GM10847 (cell line): ENCODE results near the gene CZIB.

ENCODE experiments used
- POLR2A ChIP-seq: IDR thresholded peaks from 2 replicates; pipeline ENCODE4 v1.6.1; 2011; ENCODE audit not compliant: insufficient read length; ENCODE audit errors: extremely low read depth

Gene CZIB

DNA sequence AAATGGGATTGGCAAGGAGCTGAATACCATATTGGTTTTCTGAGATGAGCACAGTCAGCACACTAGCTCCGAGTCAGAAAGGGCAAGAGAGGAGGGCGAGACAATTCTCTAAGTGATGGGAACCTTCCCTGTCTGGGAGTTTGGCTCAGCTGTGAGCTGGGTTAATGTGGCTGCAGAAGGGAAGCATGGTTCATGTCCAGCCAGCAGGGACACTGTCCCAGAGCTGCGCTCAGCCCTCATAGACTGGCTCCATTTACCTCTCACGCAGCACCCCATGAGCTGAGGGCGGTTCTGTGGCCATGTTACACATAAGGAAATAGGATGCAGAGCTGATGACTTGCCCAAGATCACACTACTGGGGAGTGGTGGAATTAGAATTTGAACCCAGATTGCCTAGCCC, 39.5 kb downstream of the CZIB start:
- TF ChIP-seq POLR2A = no peak

DNA sequence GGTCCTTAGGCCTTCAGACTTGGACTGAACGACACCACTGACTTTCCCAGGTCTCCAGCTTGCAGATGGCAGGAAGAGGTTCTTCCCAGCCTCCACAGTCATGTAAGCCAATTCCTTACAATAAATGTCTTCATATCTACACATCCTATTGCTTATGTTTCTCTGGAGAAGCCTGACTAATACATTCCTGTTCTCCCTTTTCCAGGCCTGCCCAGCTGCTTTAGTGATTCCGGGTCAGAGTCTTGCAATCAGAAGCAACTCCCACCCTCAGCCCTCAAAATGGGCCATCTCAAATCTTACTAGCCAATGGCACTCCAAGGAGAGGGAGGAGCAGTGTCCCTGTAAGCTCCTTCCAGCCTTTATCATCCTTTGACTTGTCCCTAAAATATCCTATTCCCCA, 40.2 kb downstream of the CZIB start:
- no peak for TF ChIP-seq POLR2A

DNA sequence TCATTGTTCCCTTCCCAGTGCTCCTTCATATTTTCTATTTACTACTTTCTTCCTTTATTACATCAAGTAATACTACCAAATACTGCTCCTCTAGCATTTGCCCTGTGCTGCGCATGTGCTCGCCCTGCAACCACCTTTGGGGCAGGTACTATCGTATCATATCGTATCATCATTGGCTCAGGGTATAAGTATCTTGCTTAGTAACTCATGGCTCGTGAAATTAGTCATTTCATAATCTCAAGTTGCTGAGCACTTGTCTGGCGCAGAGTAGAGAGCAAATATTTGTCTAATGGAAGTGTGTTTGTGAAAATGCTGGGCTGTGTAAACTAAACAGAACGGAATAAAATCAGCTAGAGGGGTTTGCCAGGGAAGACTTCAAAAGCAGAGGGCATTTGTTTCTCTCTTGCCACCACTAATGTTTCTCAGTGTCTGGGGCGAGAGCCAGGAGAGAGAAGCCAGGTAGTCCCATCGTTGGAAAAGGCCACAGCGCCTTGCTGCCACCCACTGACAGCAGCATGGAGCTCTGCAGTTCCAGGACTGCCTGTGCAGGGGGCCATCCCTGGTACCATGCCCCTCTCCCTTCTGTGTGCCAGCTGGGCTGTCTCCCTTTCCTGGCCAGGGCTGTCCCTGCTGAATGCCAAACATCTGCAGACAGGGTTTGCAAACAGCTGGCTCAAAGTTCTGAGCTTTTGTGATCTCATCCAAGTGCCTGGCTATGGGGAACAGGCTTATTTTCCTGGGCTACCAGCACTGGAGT, 43.8 kb downstream of the CZIB start:
- no peak for TF ChIP-seq POLR2A

DNA sequence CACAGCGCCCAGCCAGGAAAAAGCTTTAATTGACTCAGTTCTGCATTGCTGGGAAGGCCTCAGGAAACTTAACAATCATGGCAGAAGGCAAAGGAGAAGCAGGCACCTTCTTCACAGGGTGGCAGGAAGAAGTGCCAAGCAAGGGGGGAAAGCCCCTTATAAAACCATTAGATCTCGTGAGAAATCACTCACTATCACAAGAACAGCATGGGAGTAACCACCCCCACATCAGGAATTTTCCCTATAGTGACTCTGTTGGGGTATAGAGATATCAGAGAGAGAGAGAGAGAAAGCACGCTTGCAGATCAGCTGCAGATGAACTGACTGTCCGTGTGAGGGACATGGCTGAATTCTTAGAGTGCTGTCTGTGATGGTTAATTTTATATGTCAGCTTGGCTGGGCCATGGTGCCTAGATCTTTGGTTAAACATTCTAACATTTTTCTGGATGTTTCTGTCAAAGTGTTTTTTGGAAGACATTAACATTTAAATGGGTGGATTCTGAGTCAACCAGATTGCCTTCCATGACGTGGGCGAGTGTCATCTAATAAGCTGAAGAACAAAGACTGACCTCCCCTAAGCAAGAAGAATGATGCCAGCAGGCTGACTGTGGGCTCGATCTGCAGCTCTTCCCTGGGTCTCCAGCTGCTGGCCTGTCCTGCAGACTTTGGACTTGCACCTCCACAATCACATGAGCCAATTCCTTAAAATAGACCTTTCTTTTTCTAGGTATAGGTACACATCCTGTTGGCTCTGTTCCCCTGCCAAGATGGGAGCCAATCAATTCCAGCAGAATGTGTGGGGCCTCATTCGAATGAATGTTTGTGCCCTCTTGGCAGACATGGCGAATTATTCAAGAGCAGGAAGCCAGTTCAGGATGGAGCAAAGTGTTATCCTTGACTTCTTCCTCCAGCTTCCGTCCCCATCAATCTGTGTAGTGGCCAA, 45.2 kb downstream of the CZIB start:
- TF ChIP-seq POLR2A = no peak

DNA sequence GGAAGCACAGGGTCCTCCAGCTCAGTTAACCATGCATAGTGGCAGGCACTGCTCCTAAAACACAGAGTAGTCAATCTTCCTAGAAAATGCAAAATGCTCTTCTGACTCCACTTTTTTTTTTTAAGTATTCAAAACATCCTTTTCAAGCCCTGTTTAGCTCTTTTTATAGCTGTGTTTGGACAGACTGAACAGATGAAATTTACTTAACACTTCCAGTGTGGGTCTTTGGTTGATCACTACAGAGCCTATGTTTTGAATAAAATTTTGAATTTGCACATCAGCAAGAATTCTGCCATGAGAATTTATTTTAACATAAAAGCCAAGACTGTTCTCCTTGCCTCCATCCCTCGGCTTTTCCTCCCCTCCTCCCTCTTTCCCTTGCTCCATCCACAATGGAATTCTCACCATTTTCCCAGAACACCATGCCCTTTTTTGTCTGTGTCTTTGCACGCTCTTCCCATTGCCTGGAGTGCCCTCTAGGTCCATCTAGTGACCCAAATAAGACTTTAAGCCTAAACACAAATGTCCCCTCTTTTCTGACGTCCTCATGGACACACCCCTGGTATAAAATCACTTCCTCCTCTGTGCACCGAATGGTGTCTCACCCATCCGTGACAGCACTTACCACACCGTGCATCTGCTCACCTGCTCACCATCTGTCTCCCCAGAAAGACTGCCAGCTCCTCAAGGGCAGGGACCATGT, 47.9 kb downstream of the CZIB start:
- TF ChIP-seq POLR2A = no peak

DNA sequence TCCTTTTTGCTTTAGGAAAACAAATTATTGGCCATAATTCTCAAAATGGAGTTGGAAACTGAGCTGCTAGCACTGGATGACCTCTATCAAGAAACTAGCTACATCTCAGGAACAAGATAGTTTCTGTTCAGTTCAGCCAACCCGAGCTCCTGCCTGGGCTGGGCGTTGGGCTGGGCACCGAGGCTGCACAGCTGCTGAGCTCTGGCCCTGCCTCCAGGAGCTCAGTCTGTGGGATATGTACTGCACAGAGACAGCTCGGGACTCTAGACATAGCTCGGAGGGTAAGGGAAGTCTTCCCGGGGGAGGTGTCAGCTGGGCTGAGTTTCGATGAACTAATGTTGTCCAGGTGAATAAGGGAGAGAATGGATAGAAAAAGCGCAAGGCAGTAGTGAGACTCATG, 53.5 kb downstream of the CZIB start:
- no peak for TF ChIP-seq POLR2A

DNA sequence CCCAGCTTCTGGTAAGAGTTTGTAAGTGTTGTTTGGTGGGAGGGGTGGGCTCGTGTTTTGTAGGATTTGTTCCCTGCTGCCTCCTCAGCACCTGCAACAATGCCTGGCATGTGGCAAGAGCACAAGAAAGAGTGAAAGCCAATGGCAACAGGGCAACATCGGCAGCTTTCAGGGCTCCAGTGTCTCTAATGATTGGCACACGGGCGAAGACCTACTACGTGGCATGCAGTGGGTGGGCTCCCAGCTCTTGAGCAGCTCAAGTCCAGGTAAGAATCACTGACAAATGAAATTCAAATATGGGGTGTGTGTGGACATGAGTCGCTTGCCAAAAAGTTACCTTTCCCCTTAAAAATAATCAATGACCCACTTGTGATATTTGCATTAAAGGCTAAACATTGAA, 54.1 kb downstream of the CZIB start:
- no peak for TF ChIP-seq POLR2A

DNA sequence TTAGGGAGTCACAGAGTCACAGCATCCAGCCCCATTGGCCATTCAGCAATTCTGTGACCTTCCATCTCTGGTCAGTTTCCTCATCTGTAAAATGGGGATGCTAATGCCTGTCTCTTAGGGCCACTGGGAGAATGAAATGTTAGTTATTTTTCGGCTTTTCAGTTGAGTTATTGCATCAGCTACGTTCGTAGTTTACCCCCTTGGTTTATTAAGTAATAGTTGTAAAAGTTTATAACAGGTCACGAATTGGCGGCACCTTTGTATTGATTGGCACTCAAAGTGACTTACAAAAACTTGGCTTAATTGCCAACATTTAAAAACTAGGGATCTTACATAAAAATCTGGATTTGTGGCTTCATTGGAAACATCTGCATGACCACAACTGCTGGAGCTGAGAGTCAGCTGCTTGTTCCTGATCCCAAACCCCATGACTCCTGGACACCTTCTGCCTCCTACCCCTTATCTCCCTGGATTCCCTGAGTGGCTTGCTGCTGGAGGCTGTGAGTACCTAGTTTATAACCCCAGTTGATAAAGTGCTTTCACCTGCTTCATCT, 54.9 kb downstream of the CZIB start:
- TF ChIP-seq POLR2A = no peak
